Lung microvascular endothelial cell (primary cell): Measurements from ENCODE around the gene HK2. TPM values are rescaled to one million over a fixed set of nuclear protein-coding genes. Genes with fewer than 3 reads are reported as not detected.
"Not testable (repeated sequence)": the region's sequence is repeated elsewhere in the genome, so short reads cannot be mapped to it uniquely, and the experiment has no call there.

Experiments
- DNase-seq, 2 donors: peaks; one replicate each; pipeline versions ENCODE4 v3.0.0 to v3.0.0-alpha.2; 2010; ENCODE audit warnings: low read depth in 2 of 2
- total RNA-seq: library from RNA; depleted of rRNA; stranded (reverse); fragments of >200 nt; gene quantifications from 2 replicates; pipeline ENCODE4 v1.2.1, GENCODE V29; 2014

Gene HK2
- total RNA-seq, 1 donor from 2014 or later, result 3.4 TPM

DNA sequence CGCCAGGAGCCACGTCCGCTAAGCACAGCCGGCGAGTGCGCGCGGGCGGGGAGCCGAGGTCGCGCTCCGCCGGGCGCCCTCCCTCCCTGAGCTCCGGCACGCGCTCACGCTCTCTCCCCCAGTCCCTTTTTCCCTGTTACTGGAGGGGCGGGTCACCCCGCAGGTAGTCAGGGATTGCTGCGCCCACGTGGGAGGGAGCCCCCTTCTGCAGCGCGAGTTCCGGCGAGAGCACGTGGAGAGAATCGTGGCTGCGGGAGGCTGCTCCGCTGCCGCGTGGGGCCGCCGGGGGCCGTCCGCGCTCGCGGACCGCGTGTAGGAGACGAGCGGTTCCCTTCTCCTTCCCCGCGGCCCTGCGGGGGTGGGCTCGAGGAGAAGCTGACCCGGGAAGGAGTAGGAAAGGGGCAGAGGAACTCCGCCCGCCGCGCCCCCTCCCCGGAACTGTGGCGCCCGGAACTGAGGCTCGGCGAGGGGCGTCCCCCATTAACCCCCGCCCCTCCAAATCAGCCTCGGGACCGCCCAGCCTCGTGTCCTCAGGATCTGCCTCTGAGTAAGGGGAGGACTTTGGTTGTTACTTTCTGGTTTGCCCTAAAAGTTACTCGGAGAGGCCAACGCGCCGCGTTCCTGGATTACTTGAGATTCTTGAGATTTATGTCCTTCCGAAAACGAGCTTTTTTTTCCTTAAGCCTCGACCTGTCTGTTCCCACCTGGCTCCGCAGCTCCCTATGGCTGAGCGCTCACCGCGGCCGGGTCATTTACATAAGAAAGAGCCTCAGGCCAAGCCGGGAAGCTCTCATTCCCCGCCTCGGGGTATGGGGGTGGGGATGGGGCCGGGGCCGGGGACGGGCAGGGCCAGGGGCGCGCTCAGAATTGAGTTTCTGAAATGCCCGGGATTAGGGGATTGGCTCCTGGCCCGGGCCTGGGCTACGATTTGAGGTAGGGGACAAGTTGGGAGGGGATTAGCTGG is 1.1 kb downstream of the HK2 start:
- DNase-seq, result peak; percentile 28 to 33

DNA sequence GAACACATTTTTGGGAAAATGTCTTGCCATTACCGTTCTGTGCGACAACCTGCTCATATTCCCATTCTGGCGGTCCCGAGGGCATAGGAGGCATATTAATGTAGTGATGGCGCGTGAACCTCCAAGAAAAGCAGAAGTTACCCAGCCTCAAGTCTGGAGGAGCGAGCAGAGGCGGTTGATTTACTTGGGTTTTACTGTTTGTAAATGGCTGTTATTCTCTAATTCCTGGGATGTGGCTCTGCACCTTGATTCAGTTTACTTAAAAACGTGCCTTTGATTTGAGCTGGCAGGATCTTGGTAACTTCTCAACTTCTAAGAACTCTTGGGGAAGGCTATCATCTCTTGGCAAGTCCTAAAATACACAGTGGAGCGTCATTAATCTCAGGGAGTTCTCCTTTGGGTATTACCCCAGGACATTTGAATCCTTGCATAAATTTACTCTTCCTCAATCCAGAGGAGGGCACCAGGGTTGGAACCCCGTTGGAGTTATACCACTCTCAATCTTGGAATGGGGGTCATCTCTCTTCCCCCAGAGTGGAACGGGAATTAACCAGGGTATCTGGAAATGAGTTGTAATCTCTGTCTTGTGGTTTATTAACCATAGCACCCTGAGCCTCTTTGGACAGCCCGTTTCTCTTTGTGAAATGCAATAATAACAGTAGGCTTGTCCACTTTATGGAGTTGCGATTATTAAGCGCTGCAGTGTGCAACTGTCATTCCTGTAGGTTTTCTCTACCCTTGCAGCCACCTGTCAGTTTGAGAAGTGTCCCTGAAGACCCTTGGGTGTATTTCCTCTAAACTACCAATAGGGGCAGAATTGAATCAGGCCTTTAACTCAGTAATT is 2.1 kb downstream of the HK2 start:
- DNase-seq, result peak; percentile 55 to 65

DNA sequence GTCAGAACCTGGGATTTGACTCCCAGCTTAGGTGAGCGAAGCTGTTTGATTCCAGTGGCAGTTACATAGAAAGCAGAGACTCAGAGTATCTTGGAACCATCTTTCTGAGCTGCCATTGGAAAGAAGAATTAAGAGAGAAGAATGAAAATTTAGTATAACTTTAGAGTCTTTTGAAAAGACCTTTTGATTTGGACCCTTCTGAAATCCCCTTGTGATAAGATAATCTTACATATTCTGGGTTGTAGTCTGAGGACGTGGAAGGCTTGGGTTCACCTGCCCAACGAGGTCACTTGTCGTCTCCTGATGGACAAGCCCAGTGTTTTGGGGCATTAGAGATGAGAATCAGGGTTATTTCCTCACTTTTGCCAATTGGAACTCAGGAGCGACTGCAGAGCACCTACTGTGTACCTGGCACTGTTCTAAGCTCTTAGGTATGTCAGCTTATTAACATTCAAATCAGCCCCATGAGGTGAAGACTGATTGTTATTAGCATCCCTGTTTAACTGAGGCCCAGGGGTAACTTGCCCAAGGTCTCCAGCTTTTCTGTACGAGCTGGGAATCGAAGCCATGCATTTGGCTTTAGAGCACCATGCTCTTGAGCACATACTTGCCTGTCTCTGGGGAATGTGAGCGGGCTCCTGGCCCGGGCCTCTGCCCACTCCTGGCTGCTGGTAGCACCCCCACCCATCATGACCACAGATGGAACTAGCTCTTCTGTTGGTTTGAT is 2.9 kb downstream of the HK2 start:
- DNase-seq, result no peak

DNA sequence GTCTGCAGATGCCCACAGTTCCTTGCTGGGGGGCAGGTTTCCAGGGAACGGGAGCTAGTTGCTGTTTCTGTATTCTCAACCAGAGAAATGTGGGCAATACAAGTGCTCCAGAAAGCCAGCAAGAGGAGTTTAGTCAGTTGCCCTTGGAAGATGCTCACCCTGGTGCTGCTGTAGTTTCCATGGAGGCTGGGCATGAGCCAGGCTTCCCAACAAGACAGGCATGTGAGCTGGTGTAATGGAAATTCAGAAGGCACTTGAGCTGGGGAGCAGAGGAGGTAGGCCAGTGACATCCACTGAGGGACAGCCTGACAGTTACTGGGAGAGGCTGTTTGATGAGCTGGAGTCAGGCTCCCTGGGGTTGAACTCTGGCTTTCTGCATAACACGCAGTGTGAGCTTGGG is 7.7 kb downstream of the HK2 start:
- DNase-seq, result no peak

DNA sequence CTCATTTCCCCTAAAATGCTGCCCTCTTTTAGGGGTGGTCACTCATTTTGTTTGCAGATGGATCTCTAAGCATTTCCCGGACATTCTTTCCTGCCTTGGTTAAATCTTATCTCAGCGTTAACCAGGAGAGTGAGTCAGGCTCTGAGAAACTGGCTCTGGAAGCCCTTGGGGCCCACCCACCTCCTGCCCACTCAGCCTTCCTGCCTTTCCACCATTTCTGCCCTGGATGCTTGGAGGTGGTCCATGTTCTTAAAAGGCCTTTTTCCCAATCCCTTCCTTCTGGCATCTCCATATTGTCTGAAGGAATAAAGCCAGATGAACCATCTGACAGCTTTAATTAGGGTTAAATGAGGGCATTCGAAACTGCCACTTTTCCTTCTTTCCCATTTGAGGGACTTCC is 9.5 kb downstream of the HK2 start:
- DNase-seq, result peak in 1 of 2 donors; percentile 71

DNA sequence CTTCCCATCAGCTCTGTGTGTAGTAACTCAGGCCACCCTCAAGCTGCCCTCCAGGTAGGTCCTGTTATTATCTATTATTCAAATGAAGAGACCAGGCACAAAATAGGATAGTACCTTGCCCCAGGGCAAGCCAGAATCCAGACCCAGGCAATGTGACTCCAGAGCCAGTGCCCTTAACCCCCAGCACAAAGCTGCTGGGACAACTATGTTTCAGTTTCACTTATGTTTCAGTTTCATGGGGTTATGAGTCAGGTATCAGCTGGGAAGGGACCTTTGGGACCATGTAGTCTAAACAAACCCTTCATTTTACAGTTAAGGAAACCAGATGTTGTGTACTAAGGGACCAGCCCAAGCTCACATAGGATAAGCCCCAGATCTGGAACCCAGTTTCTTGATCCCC is 10.0 kb downstream of the HK2 start:
- DNase-seq, result peak; percentile 77 to 85

DNA sequence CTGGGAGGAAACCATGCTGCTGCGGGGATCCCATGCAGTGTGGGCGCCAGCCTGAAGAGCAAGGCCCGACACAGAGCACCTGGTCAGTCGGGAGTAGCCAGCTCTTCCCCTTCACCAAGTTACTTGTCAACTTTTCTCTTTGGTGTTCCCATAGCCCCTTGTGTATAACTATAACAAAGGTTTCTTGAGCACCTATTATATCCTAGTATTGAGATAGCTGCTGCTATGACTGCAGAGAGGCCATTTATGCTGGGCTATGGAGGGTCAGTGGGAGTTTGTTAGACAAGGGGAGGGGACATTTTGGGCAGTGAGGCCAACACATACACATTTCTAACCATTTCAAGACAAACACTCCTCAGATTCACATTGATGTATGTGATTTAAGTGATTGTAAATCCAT is 10.8 kb downstream of the HK2 start:
- DNase-seq, result no peak

DNA sequence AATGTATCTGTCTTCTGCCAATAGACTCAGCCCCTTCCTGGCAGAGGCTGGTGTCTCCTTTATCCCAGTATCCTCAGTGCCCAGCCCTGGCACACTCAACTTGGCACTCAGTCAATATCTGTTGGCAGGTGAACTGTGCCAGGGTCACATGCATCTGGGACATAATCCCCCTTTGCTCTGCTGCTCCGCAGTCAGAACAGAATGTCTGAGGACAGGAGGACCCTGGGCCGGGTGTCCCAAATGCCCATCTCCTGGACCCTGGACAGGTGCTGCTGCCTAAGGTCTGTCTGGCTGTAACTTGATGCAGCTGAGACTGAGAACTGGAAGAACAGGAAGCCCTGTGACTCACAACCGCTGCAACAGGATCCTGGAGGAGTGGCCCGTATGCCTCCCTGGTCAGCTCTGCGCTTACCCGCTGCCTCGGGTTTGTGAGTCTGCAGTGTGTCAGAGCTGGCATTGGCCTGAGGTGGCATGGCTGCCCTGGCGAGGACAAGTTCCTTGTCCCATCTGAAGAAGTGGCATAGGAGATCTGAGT is 11.4 kb downstream of the HK2 start:
- DNase-seq, result peak; percentile 66 to 95

DNA sequence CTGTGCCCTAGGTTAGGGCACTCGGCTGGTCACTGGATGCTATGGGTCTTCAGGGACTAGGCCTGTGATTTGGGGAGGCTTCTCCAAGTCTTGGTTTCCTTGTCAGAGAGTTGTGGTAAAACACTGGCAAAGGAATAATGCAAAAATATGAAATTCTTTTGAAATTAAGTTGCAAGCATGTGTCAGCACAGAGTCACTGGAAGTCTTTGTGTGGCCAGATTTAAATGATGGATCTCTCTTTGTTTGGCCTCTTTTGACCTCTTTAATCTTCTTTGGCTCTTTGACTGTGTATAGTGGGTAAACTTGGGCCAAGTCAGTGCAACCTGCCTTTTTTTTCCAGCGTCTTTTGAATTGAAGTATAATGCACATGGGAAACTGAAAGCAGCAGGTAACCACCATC is 12.1 kb downstream of the HK2 start:
- DNase-seq, result no peak

DNA sequence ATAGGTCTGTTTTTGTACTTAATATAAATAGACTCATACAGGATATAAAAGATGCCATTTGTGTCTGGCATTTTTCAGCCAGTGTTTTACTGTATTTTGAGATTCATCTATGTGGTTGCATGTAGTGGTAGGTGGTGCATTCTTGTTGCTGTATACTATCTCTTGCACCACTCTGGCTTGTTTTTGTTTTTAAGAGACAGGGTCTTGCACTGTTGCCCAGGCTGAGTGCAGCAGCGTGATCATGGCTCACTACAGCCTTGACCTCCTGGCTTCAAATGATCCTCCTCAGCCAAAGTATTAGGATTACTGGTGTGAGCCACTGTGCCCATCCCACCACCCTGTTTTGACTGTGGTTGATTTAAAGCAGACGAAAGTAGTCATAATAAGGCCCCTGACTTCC is 12.6 kb downstream of the HK2 start:
- DNase-seq, result no peak

DNA sequence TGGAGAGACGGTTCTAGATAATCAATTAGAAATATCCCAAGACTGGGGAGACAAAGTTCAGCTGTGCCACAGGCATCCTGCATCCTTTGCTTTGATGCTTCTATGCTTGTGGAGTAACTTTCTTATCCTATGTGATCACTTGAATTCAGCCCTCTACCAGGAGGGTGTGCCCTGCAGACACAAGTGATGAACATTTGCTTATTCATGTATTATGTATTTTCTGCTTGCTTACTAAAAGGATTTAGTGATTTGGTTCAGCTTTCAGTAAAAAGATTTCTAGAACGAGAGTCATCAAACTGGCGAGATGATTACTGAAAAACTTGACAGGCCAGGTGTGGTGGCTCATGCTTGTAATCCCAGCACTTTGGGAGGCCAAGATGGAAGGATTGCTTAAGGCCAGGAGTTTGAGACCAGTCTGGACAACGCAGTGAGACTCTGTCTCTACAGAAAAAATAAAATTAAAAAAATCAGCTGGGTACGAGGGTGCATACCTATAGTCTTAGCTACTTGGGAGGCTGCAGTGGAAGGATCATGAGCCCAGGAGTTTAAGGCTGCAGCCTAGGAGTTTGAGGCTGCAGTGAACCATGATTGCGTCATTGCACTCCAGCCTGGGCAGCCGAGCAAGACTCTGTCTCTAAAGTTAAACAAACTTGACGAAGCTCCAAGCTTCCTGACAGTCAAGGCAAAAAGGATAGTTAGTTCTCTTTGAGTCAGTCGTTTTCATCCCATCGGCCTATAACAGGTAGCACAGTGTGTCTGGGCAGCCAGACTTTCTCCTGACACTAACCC is 13.3 kb downstream of the HK2 start:
- no peak for DNase-seq

DNA sequence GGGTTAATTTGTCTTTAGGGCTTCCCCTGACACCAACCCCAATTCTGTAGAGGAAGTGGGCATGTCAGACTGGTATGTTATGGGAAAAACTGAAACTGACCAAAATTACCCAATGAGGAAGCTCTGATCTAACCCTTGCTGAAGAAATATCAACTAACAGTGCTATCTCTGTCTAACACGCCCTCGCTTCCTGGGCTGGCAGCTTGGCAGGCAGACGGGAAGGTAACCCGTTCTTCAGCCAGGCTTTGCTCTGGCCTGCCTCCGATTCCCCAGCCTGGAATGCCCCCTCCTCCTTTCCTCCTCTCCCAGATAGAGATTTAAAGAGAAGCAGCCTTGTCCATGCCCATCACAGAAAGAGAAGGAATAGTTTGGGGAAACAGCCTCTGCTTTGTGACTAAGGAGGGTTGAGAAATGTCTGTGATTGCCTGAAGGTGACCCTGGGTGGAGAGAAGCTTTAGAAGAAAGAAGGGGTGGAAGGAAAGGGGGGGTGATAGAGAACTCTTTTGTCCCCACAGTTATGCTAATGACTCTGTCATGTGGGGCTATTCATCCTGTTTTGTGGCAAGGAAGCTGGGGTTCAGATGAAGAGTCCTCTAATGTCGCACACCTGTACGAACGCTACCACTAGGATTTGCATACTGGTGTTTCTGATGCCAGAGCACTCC is 15.4 kb downstream of the HK2 start:
- DNase-seq, result peak; percentile 32 to 62

DNA sequence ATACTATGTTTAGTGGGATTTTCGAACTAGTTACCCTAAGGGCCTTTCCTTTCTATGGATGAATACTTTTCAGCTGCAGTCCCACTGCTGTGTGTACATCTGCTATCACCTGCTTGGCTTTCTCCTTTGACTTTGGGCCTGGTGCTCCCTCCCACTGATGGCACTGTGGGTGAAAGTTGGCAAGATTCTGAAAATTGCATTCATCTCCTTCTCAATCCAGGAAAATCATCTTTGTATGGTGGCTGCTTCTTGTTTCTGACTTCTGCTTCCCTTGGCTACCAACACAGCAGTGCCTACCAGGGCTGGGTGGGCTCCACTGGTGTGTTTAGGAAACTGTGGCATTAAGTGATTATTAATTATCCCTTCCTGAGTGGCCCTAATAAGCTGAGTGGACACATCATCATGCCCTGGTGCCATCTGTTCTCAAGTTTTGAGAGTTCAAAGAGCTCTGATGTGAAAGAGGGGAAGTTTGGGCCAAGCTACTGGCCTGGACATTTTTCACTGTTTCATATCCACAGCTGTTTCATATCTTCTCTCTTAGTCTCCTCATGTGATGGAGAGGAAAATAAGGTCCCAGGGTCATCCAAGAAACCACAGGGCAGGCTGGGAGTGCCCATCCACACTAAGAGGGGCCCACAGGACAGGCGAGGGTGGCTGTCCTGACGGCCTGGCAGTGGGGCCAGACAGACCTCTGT is 16.7 kb downstream of the HK2 start:
- DNase-seq, result no peak

DNA sequence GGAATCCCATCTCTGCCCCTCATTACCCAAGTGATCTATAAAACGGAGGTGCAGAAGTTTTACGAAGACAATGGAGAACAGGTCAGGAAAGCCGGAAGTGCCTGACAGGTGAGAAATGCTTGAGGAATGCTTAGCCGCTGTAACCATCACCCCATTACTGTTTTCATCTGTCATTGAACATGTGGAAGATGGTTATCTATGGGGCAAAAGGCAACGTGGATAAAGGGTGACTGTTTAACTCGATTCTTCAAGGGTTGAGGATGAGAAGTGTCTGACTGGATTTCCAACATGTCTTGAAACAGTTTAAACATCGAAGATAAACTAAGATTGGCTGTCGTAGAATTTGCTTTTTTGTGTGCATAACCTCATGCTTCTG is 17.3 kb downstream of the HK2 start:
- DNase-seq, result peak in 1 of 2 donors; percentile 26

DNA sequence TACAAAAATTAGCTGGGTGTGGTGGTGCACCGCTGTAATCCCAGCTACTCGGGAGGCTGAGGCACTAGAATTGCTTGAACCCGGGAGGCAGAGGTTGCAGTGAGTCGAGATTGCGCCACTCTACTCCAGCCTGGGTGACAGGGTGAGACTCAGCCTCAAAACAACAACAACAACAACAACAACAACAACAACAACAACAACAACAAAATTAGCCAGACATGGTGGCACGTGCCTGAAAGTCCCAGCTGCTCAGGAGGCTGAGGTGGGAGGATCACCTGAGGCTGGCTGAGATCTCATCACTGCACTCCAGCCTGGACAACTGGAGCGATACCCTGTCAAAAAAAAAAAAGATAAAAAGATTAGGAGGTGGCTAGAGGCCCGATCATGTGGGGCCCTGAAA is 19.4 kb downstream of the HK2 start:
- DNase-seq, result not testable (repeated sequence)

DNA sequence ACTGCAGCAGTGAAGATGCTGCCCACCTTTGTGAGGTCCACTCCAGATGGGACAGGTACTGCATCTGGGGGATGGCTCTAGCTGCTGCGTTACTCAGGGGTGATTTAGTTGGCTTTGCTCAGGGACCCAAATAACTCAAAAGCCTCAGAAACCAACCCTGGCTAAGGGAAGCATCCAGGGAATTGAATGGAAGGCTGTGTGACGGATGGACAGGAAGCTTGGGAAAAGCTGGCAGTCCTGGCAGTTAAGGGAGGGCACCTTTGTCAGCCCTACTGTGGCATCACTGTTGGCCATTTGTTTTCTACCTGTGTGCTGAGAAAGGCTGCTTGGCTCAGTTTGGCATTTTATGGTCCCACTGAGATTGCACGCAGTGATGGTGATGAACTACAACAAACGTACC is 20.5 kb downstream of the HK2 start:
- DNase-seq, result no peak

DNA sequence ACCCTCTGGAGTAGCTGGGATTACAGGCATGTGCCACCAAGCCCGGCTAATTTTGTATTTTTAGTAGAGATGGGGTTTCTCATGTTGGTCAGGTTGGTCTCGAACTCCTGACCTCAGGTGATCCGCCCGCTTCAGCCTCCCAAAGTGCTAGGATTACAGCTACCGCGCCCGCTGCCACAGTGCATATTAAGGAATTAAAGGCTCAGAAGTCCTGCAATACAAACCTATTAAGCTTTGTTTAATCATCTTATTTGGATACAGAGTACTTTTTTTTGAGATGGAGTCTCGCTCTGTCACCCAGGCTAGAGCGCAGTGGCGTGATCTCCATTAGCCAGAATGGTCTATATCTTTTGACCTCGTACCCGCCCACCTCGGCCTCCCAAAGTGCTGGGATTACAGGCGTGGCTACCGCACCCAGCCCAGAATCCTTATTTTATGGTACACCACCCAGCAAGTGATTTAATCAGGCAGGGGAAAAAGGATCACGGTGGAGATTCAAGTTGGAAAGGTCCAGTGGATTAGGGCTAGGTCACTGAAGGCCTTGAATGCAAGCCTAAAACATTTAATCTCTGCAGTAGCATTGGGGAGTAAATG is 21.3 kb downstream of the HK2 start:
- not testable (repeated sequence) for DNase-seq

DNA sequence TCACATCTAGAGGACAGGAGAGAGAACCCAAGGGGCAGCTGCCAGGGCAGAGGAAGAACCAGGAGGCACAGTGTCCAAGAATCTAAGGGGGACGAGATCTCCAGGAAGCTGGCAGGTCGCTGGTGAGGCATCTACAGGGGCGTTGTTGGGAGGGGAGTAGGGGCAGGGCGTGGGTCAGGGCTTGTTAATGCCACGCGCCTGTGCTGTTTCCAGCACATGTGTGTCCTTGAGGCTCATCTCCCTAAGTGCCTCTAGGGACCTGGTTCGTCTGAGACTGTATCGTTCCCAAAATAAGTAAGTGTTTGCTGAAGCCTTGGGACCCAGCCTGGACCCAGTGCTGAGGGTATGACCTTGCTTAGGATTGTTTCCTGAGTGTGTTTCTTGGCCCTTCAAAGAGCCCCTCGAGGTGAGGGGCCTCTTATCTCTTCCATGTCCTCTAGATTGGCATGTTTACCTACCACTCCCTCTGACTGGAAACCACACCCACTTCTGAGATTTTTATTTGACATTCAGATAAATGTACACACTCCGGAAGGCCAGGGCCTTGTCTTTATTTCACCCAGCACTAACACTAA is 22.2 kb downstream of the HK2 start:
- DNase-seq, result no peak

DNA sequence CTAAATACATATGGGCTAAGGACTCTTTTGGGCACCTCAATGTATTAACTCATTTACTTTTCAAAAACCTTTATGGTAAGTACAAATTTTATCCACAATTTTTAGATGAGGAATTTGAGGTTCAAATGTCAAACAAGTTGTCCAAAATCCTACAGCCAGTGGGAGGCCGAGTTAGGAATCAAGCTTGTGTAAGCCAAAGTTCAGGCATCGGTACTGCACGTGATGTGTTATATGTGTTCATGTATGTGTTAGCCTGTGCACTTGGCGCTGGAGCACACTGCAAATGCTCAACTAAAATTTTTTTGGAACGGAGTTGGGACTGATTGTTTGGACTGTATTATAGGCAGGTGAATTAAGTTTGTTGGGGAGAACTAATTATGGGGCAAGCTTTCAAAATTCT is 22.7 kb downstream of the HK2 start:
- DNase-seq, result no peak
